Stimulated activated naive B cell treated with anti-CD40 and anti-IgM and Interleukin-4, amounts not matched to agents 10 μg/mL and 1 μg/mL and 100 μg/mL, for 72 hours (primary cell): ENCODE results near the gene SPATA33.
"Not testable (repeated sequence)": the region's sequence is repeated elsewhere in the genome, so short reads cannot be mapped to it uniquely, and the experiment has no call there.

Experiments used
- ATAC-seq, 2 donors: fragments of 150-1000 bp; cut with Tn5 transposase; replicated peaks; 2 replicates each; pipeline ENCODE4 v1.10.0; 2021; ENCODE audit warnings: moderate library complexity in 1 of 2
- DNase-seq: peaks from one replicate; pipeline ENCODE4 v3.0.0; 2021
- H3K27ac Mint-ChIP-seq: one replicate; pipeline ENCODE4 v1.8.0; 2022; ENCODE audit warnings: mild to moderate bottlenecking, mixed read lengths
- H3K27me3 Mint-ChIP-seq, 2 donors: one replicate each; pipeline ENCODE4 v1.8.0; 2022; ENCODE audit warnings: mixed read lengths in 2 of 2
- H3K36me3 Mint-ChIP-seq, 2 donors: one replicate each; pipeline ENCODE4 v1.8.0; 2022; ENCODE audit warnings: mixed read lengths in 2 of 2, mild to moderate bottlenecking in 1 of 2
- H3K4me1 Mint-ChIP-seq, 2 donors: one replicate each; pipeline ENCODE4 v1.8.0; 2022; ENCODE audit warnings: mixed read lengths in 2 of 2, mild to moderate bottlenecking in 1 of 2
- H3K4me3 Mint-ChIP-seq, 2 donors: one replicate each; pipeline ENCODE4 v1.8.0; 2022; ENCODE audit warnings: mild to moderate bottlenecking in 2 of 2, mixed read lengths in 2 of 2, moderate library complexity in 1 of 2
- H3K9me3 Mint-ChIP-seq, 2 donors: one replicate each; pipeline ENCODE4 v1.8.0; 2022; ENCODE audit warnings: mixed read lengths in 2 of 2, mild to moderate bottlenecking in 1 of 2

SPATA33 gene

GRCh38 chr16:89667000-89667399 lies 9.4 kb downstream of the SPATA33 start:
- not testable (repeated sequence) for H3K4me1 Mint-ChIP-seq, H3K27me3 Mint-ChIP-seq, ATAC-seq, DNase-seq, H3K27ac Mint-ChIP-seq, H3K9me3 Mint-ChIP-seq, H3K4me3 Mint-ChIP-seq
- peaks cover 24 to 39% of the 10 kb centered on the region in 2 donors for H3K36me3 Mint-ChIP-seq

GRCh38 chr16:89667633-89668032 lies 10.0 kb downstream of the SPATA33 start:
- no peak overlapping the region for H3K27ac Mint-ChIP-seq
- H3K4me1 Mint-ChIP-seq, result no peaks in the 10 kb centered on the region
- ATAC-seq, result no peak
- no peak overlapping the region for H3K4me3 Mint-ChIP-seq
- peaks cover 4 to 6% of the 10 kb centered on the region in 2 donors for H3K9me3 Mint-ChIP-seq
- H3K27me3 Mint-ChIP-seq, result no peaks in the 10 kb centered on the region
- H3K36me3 Mint-ChIP-seq, result peaks cover 22 to 33% of the 10 kb centered on the region in 2 donors
- no peak for DNase-seq

GRCh38 chr16:89668790-89669158 lies 11.1 kb downstream of the SPATA33 start:
- H3K27ac Mint-ChIP-seq, result no peak overlapping the region
- H3K4me1 Mint-ChIP-seq, result no peaks in the 10 kb centered on the region
- ATAC-seq, result no peak
- H3K27me3 Mint-ChIP-seq, result no peaks in the 10 kb centered on the region
- no peak for DNase-seq
- peaks cover 4 to 6% of the 10 kb centered on the region in 2 donors for H3K9me3 Mint-ChIP-seq
- H3K36me3 Mint-ChIP-seq, result peaks cover 17 to 25% of the 10 kb centered on the region in 2 donors
- H3K4me3 Mint-ChIP-seq, result no peak overlapping the region

- H3K4me3 Mint-ChIP-seq, result no peak overlapping the region
- ATAC-seq (no peak), DNase-seq (no peak)
- H3K4me1 Mint-ChIP-seq, result no peaks in the 10 kb centered on the region
- no peaks in the 10 kb centered on the region for H3K27me3 Mint-ChIP-seq
- peaks cover 10 to 19% of the 10 kb centered on the region in 2 donors for H3K36me3 Mint-ChIP-seq
- H3K9me3 Mint-ChIP-seq, result peaks cover 4 to 6% of the 10 kb centered on the region in 2 donors
- H3K27ac Mint-ChIP-seq, result no peak overlapping the region
Observed at GRCh38 chr16:89669755-89670154, 12.1 kb downstream of the SPATA33 start.

GRCh38 chr16:89670496-89671431 lies 13.1 kb downstream of the SPATA33 start:
- H3K27ac Mint-ChIP-seq, result no peak overlapping the region
- no peak overlapping the region for H3K4me3 Mint-ChIP-seq
- H3K4me1 Mint-ChIP-seq, result no peaks in the 10 kb centered on the region
- H3K36me3 Mint-ChIP-seq, result peaks cover 8 to 18% of the 10 kb centered on the region in 2 donors
- ATAC-seq (no peak), DNase-seq (no peak)
- H3K9me3 Mint-ChIP-seq, result peaks cover 4 to 6% of the 10 kb centered on the region in 2 donors
- H3K27me3 Mint-ChIP-seq, result no peaks in the 10 kb centered on the region

- H3K27me3 Mint-ChIP-seq, ATAC-seq, H3K4me3 Mint-ChIP-seq, H3K27ac Mint-ChIP-seq, H3K4me1 Mint-ChIP-seq, DNase-seq, H3K9me3 Mint-ChIP-seq: not testable (repeated sequence)
- H3K36me3 Mint-ChIP-seq, result peaks cover 8 to 12% of the 10 kb centered on the region in 2 donors
Observed at GRCh38 chr16:89671565-89671964, 13.9 kb downstream of the SPATA33 start.

- Mint-ChIP-seq H3K4me3 (no peak overlapping the region), H3K27me3 (no peaks in the 10 kb centered on the region), H3K4me1 (no peaks in the 10 kb centered on the region), H3K9me3 (peaks cover 0 to 2% of the 10 kb centered on the region in 2 donors), H3K27ac (no peak overlapping the region), H3K36me3 (peaks cover 8 to 10% of the 10 kb centered on the region in 2 donors)
- no peak for ATAC-seq
- no peak for DNase-seq
Observed at GRCh38 chr16:89672177-89672941, 14.7 kb downstream of the SPATA33 start.

- Mint-ChIP-seq H3K27ac (no peak overlapping the region), H3K4me3 (no peak overlapping the region), H3K4me1 (no peaks in the 10 kb centered on the region), H3K36me3 (peaks cover 0 to 3% of the 10 kb centered on the region in 2 donors), H3K27me3 (no peaks in the 10 kb centered on the region), H3K9me3 (no peaks in the 10 kb centered on the region)
- ATAC-seq, result no peak
- no peak for DNase-seq
Observed at GRCh38 chr16:89678258-89678657, 20.6 kb downstream of the SPATA33 start.

GRCh38 chr16:89685916-89686315 lies 28.3 kb downstream of the SPATA33 start:
- ATAC-seq (no peak), DNase-seq (no peak)
- peak overlapping the region; percentile 10 for H3K27ac Mint-ChIP-seq
- peaks cover 12 to 34% of the 10 kb centered on the region in 2 donors for H3K4me1 Mint-ChIP-seq
- H3K9me3 Mint-ChIP-seq, result peaks cover 0 to 3% of the 10 kb centered on the region in 2 donors
- H3K36me3 Mint-ChIP-seq, result peaks cover 22 to 37% of the 10 kb centered on the region in 2 donors
- H3K27me3 Mint-ChIP-seq, result no peaks in the 10 kb centered on the region
- H3K4me3 Mint-ChIP-seq, result peak overlapping the region; percentile 93 to 97

- peaks cover 0 to 3% of the 10 kb centered on the region in 2 donors for H3K9me3 Mint-ChIP-seq
- peak within 1 kb of the TSS; percentile 97 for H3K27ac Mint-ChIP-seq
- peaks cover 12 to 34% of the 10 kb centered on the region in 2 donors for H3K4me1 Mint-ChIP-seq
- no peaks in the 10 kb centered on the region for H3K27me3 Mint-ChIP-seq
- DNase-seq (peak; percentile 89), ATAC-seq (peak; percentile 84 to 89)
- peak within 1 kb of the TSS; percentile 93 to 97 for H3K4me3 Mint-ChIP-seq
- H3K36me3 Mint-ChIP-seq, result peaks cover 25 to 39% of the 10 kb centered on the region in 2 donors
Observed at GRCh38 chr16:89686520-89687091, 29.0 kb downstream of the SPATA33 start, which contains the start of gene CDK10. CDK10 (plus strand) TSS chr16:89686689; CDS start chr16:89686711, 22 bp downstream.

- H3K27me3 Mint-ChIP-seq, result no peaks in the 10 kb centered on the region
- H3K4me1 Mint-ChIP-seq, result peaks cover 12 to 34% of the 10 kb centered on the region in 2 donors
Observed at GRCh38 chr16:89687092-89687940, 29.7 kb downstream of the SPATA33 start.

GRCh38 chr16:89688395-89688794 lies 30.8 kb downstream of the SPATA33 start:
- Mint-ChIP-seq H3K27me3 (no peaks in the 10 kb centered on the region), H3K4me3 (peak overlapping the region; percentile 25 to 93), H3K36me3 (peaks cover 36 to 49% of the 10 kb centered on the region in 2 donors), H3K9me3 (peaks cover 0 to 3% of the 10 kb centered on the region in 2 donors), H3K27ac (no peak overlapping the region), H3K4me1 (peaks cover 15 to 34% of the 10 kb centered on the region in 2 donors)
- DNase-seq (no peak), ATAC-seq (no peak)

More at GRCh38 chr16:89687092-89687940, 29.7 kb downstream of the SPATA33 start:
- Mint-ChIP-seq H3K9me3 (peaks cover 0 to 3% of the 10 kb centered on the region in 2 donors), H3K36me3 (peaks cover 31 to 45% of the 10 kb centered on the region in 2 donors), H3K27ac (peak overlapping the region; percentile 84), H3K4me3 (peak overlapping the region; percentile 93 to 97)
- peak; percentile 69 to 71 for ATAC-seq
- DNase-seq, result no peak

GRCh38 chr16:89689142-89689541 lies 31.5 kb downstream of the SPATA33 start:
- Mint-ChIP-seq H3K27me3 (no peaks in the 10 kb centered on the region), H3K4me3 (no peak overlapping the region), H3K36me3 (peaks cover 43 to 55% of the 10 kb centered on the region in 2 donors), H3K27ac (no peak overlapping the region), H3K4me1 (peaks cover 20 to 41% of the 10 kb centered on the region in 2 donors), H3K9me3 (peaks cover 0 to 3% of the 10 kb centered on the region in 2 donors)
- ATAC-seq (no peak), DNase-seq (no peak)
